ENCODE measurements around the gene TSPEAR. TPM values are rescaled to one million over a fixed set of nuclear protein-coding genes. Genes with fewer than 3 reads are reported as not detected.
"Not testable (repeated sequence)": the region's sequence is repeated elsewhere in the genome, so short reads cannot be mapped to it uniquely, and the experiment has no call there.

Gene TSPEAR
- polyA plus RNA-seq, 1 of the 3 experiments (the other 2 are of a cell fraction): 0.08 TPM

GRCh38 chr21:44686000-44686781 is 25.2 kb downstream of the TSPEAR start:
- Histone ChIP-seq H3K9me3 (no peaks in the 10 kb centered on the region), H3F3A (replicated peaks; ENCODE audit: insufficient read depth) (no peaks in the 10 kb centered on the region), H3K9me2 (no peaks in the 10 kb centered on the region), H3K36me3 (replicated peaks in 1 of 2; ENCODE audit: control insufficient read depth in 1 of 2, insufficient read depth in 2 of 2, low read length in 1 of 2) (no peaks in the 10 kb centered on the region), H4K20me1 (ENCODE audit: insufficient read depth) (no peaks in the 10 kb centered on the region), H3K9ac (no peak overlapping the region), H3K4me2 (no peak overlapping the region), H3K27me3 (ENCODE audit: insufficient read depth) (peaks cover 45% of the 10 kb centered on the region), H3K79me2 (ENCODE audit: insufficient read depth) (no peaks in the 10 kb centered on the region), H3K4me1 (ENCODE audit: control insufficient read depth in 1 of 2, insufficient read depth in 2 of 2, low read depth in 1 of 2, low read length in 1 of 2) (no peaks in the 10 kb centered on the region), H2AFZ (ENCODE audit: low read depth) (no peak overlapping the region), H3K4me3 (ENCODE audit: low read depth in 2 of 2, low read length in 1 of 2) (no peak overlapping the region), H3K27ac (ENCODE audit: low read depth in 2 of 2, low read length in 1 of 2) (no peak overlapping the region)
- POLR2A ChIA-PET: interaction anchor here (1.0 kb wide), 1 partner anchor 31 kb away, joined by 3 read pairs; the partner anchor contains the start of gene KRTAP12-4
- WGBS (ENCODE audit: low lambda C conversion rate): 22% methylated on average over 4 of the region's 14 CpGs
- CTCF ChIA-PET: interaction anchor here (0.6 kb wide), 1 partner anchor 206 kb away, joined by 3 read pairs; no protein-coding TSS in a partner anchor
- TF ChIP-seq REST (IDR thresholded peaks at IDR 0.05; ENCODE audit: low read depth, low read length): no peak
- no peak for TF ChIP-seq ELF1 (IDR thresholded peaks at IDR 0.05)
- no peak for TF ChIP-seq USF2 (IDR thresholded peaks at IDR 0.05; ENCODE audit: borderline replicate concordance, low read depth, low read length)
- TF ChIP-seq POLR2AphosphoS5 (IDR thresholded peaks at IDR 0.05; ENCODE audit: low read depth, low read length): no peak
- TF ChIP-seq NFIC (IDR thresholded peaks at IDR 0.05; ENCODE audit: borderline replicate concordance): no peak
- no peak for TF ChIP-seq TEAD4 (IDR thresholded peaks at IDR 0.05; ENCODE audit: borderline replicate concordance, insufficient read depth)
- TF ChIP-seq FOSL2 (IDR thresholded peaks at IDR 0.05; ENCODE audit: borderline replicate concordance, low read depth): no peak
- no peak for TF ChIP-seq PBX3 (IDR thresholded peaks at IDR 0.05)
- TF ChIP-seq NRF1 (IDR thresholded peaks at IDR 0.05; ENCODE audit: low read depth, low read length): no peak
- TF ChIP-seq RCOR1 (IDR thresholded peaks at IDR 0.05; ENCODE audit: low read length): no peak
- no peak for TF ChIP-seq RFX5 (IDR thresholded peaks at IDR 0.05; ENCODE audit: low read length)
- no peak for TF ChIP-seq JUND (IDR thresholded peaks at IDR 0.05)
- TF ChIP-seq CTCF (IDR thresholded peaks at IDR 0.05): no peak
- no peak for TF ChIP-seq EZH2phosphoT487 (IDR thresholded peaks at IDR 0.05; ENCODE audit: borderline replicate concordance, low read depth)
- DNase-seq: no peak

- H3K27ac ChIP-seq (ENCODE audit: low read depth in 2 of 2, low read length in 1 of 2); H3K4me3 ChIP-seq (ENCODE audit: low read depth in 2 of 2, low read length in 1 of 2); H3K36me3 ChIP-seq (replicated peaks in 1 of 2; ENCODE audit: control insufficient read depth in 1 of 2, insufficient read depth in 2 of 2, low read length in 1 of 2); H4K20me1 ChIP-seq (ENCODE audit: insufficient read depth); H2AFZ ChIP-seq (ENCODE audit: low read depth); H3F3A ChIP-seq (replicated peaks; ENCODE audit: insufficient read depth); H3K79me2 ChIP-seq (ENCODE audit: insufficient read depth); H3K4me2 ChIP-seq; H3K9me3 ChIP-seq; DNase-seq; H3K9ac ChIP-seq; H3K9me2 ChIP-seq; CTCF ChIA-PET; H3K4me1 ChIP-seq (ENCODE audit: control insufficient read depth in 1 of 2, insufficient read depth in 2 of 2, low read depth in 1 of 2, low read length in 1 of 2): not testable (repeated sequence)
- POLR2A ChIA-PET: interaction anchor here (1.0 kb wide), 1 partner anchor 30 kb away, joined by 3 read pairs; the partner anchor contains the start of gene KRTAP12-4
- H3K27me3 ChIP-seq (ENCODE audit: insufficient read depth): peaks cover 45% of the 10 kb centered on the region
- 24% methylated on average over 4 of the region's 6 CpGs for WGBS (ENCODE audit: low lambda C conversion rate)
Measured at GRCh38 chr21:44685050-44685449, 26.3 kb downstream of the TSPEAR start.

Measured in SK-N-SH (cell line).